Loucy (cell line): Measurements from ENCODE around the gene IPO5.
"Not testable (repeated sequence)": the region's sequence is repeated elsewhere in the genome, so short reads cannot be mapped to it uniquely, and the experiment has no call there.

Experiments used
- H2AFZ ChIP-seq: fragments of 200-600 bp; sonication (generic); 2 replicates; pipeline ENCODE4 v1.6.0; 2016; ENCODE audit warnings: antibody characterized with exemption, mild to moderate bottlenecking, low read length, moderate library complexity
- H3F3A ChIP-seq: fragments of 200-600 bp; 2 replicates; pipeline ENCODE4 v1.6.0; 2016; ENCODE audit warnings: antibody characterized with exemption, low read depth, mild to moderate bottlenecking
- H3K27me3 ChIP-seq: fragments of 200-600 bp; sonication (generic); 2 replicates; pipeline ENCODE4 v1.6.1; 2014; ENCODE audit warnings: low read length, mild to moderate bottlenecking; ENCODE audit not compliant: insufficient read depth, poor library complexity, severe bottlenecking
- H3K36me3 ChIP-seq: fragments of 200-600 bp; sonication (generic); 2 replicates; pipeline ENCODE4 v1.6.1; 2016; ENCODE audit warnings: low read length; ENCODE audit not compliant: insufficient read depth
- H3K4me1 ChIP-seq: fragments of 200-600 bp; sonication (generic); 2 replicates; pipeline ENCODE4 v1.5.1; 2014; ENCODE audit warnings: low read length, mild to moderate bottlenecking; ENCODE audit not compliant: insufficient read depth, poor library complexity, severe bottlenecking
- H3K4me2 ChIP-seq: fragments of 200-600 bp; sonication (generic); 2 replicates; pipeline ENCODE4 v1.6.0; 2014; ENCODE audit warnings: antibody characterized with exemption, low read length, low read depth, mild to moderate bottlenecking; ENCODE audit not compliant: poor library complexity, severe bottlenecking
- H3K4me3 ChIP-seq: fragments of 200-600 bp; sonication (generic); 2 replicates; pipeline ENCODE4 v1.5.1; 2014; ENCODE audit warnings: low read length, mild to moderate bottlenecking, mixed read lengths; ENCODE audit not compliant: poor library complexity, severe bottlenecking
- H3K79me2 ChIP-seq: fragments of 200-600 bp; sonication (generic); 2 replicates; pipeline ENCODE4 v1.6.1; 2014; ENCODE audit warnings: low read length; ENCODE audit not compliant: insufficient read depth
- H3K9ac ChIP-seq: fragments of 200-600 bp; sonication (generic); 2 replicates; pipeline ENCODE4 v1.6.0; 2014; ENCODE audit warnings: mild to moderate bottlenecking, low read depth, low read length, moderate library complexity; ENCODE audit not compliant: poor library complexity, severe bottlenecking
- H3K9me2 ChIP-seq: fragments of 200-600 bp; sonication (generic); replicated peaks from 2 replicates; pipeline ENCODE4 v1.6.1; 2016; ENCODE audit warnings: low read depth, low read length, mixed read lengths
- H3K9me3 ChIP-seq: fragments of 200-600 bp; sonication (generic); 2 replicates; pipeline ENCODE4 v1.6.1; 2014; ENCODE audit warnings: mild to moderate bottlenecking, antibody characterized with exemption, low read length, low read depth; ENCODE audit not compliant: insufficient read depth
- H4K20me1 ChIP-seq: fragments of 200-600 bp; sonication (generic); 2 replicates; pipeline ENCODE4 v1.6.0; 2014; ENCODE audit warnings: antibody characterized with exemption, low read length, mild to moderate bottlenecking; ENCODE audit not compliant: insufficient read depth, poor library complexity, severe bottlenecking
- CTCF ChIP-seq: fragments of 200-600 bp; sonication (generic); conservative IDR thresholded peaks from 2 replicates; pipeline ENCODE4 v1.5.1; 2014; ENCODE audit warnings: mild to moderate bottlenecking, antibody characterized with exemption, low read length
- EZH2phosphoT487 ChIP-seq: fragments of 200-600 bp; IDR thresholded peaks from 2 replicates; pipeline ENCODE4 v1.6.1; 2018; ENCODE audit warnings: antibody characterized with exemption, mild to moderate bottlenecking, moderate library complexity, borderline replicate concordance

Gene IPO5

GRCh38 chr13:98033277-98034247 lies 80.1 kb downstream of the IPO5 start:
- Histone ChIP-seq H3K4me1 (no peaks in the 10 kb centered on the region), H3K9me3 (no peaks in the 10 kb centered on the region), H3K9ac (no peak overlapping the region), H3K4me2 (no peak overlapping the region), H2AFZ (no peak overlapping the region), H3K79me2 (no peaks in the 10 kb centered on the region), H3K27me3 (no peaks in the 10 kb centered on the region), H4K20me1 (no peaks in the 10 kb centered on the region), H3K9me2 (no peaks in the 10 kb centered on the region), H3F3A (no peaks in the 10 kb centered on the region), H3K36me3 (no peaks in the 10 kb centered on the region), H3K4me3 (no peak overlapping the region)
- no peak for TF ChIP-seq EZH2phosphoT487
- TF ChIP-seq CTCF: no peak

- Histone ChIP-seq H3K9ac (no peak overlapping the region), H3K79me2 (no peaks in the 10 kb centered on the region), H3K36me3 (no peaks in the 10 kb centered on the region), H3K27me3 (no peaks in the 10 kb centered on the region), H3K4me1 (no peaks in the 10 kb centered on the region), H4K20me1 (no peaks in the 10 kb centered on the region), H3K9me2 (no peaks in the 10 kb centered on the region), H3K4me3 (no peak overlapping the region), H3K4me2 (no peak overlapping the region), H3K9me3 (no peaks in the 10 kb centered on the region), H3F3A (no peaks in the 10 kb centered on the region), H2AFZ (no peak overlapping the region)
- no peak for TF ChIP-seq EZH2phosphoT487
- TF ChIP-seq CTCF: no peak
Observed at GRCh38 chr13:98035373-98035772, 81.9 kb downstream of the IPO5 start.

DNA sequence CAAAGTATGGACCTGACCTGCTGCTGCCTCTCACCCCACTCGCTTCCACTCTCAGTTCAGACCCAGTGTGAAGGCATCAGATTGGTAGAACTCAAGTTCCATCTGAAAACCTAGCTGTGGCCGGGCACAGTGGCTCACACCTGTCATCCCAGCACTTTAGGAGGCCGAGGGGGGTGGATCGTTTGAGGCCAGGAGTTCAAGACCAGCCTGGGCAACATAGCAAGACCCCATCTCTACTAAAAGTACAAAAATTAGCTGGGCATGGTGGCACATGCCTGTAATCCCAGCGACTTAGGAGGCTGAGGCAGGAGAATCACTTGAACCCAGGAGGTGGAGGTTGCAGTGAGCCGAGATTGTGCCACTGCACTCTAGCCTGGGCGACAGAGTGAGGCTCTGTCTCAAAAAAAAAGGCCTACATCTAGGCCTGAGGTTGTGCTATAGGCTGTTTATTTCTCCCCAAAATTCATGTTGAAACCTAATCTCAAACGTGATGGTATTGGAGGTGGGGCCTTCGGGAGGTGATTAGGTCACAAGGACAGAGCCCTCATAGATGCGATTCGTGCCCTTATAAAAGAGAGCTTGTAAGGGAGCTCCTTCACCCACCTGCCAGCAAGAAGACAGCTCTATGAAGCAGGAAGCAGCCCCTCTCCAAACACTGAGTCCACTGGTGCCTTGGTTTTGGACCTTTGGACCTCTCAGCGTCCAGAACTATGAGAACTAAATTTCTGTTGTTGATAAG lies 83.3 kb downstream of the IPO5 start:
- H2AFZ ChIP-seq, H4K20me1 ChIP-seq, H3F3A ChIP-seq, H3K36me3 ChIP-seq, H3K79me2 ChIP-seq, H3K4me1 ChIP-seq, H3K4me3 ChIP-seq, H3K9ac ChIP-seq, H3K9me2 ChIP-seq, H3K4me2 ChIP-seq, H3K27me3 ChIP-seq, H3K9me3 ChIP-seq: not testable (repeated sequence)
